Measurements from ENCODE around the gene UBE2E2.

UBE2E2 gene

GRCh38 chr3:23487015-23487414 is 283.9 kb downstream of the UBE2E2 start:
- Histone ChIP-seq H3K9me3 (ENCODE audit: control insufficient read depth, low read length) (peaks cover 2% of the 10 kb centered on the region), H3K36me3 (ENCODE audit: control insufficient read depth, insufficient read depth, low read length, severe bottlenecking) (peaks cover 4% of the 10 kb centered on the region), H3K9ac (ENCODE audit: low read length) (no peak overlapping the region), H3K27me3 (replicated peaks; ENCODE audit: control insufficient read depth, insufficient read depth, low read length) (no peaks in the 10 kb centered on the region), H3K4me1 (ENCODE audit: control insufficient read depth, insufficient read depth, low read length) (peaks cover 27% of the 10 kb centered on the region), H3K4me3 (ENCODE audit: low read length) (no peak overlapping the region)
- DNase-seq (ENCODE audit: low read depth) = no peak

- peaks cover 2% of the 10 kb centered on the region for H3K9me3 ChIP-seq (ENCODE audit: control insufficient read depth, low read length)
- peaks cover 18% of the 10 kb centered on the region for H3K4me1 ChIP-seq (ENCODE audit: control insufficient read depth, insufficient read depth, low read length)
- no peaks in the 10 kb centered on the region for H3K27me3 ChIP-seq (replicated peaks; ENCODE audit: control insufficient read depth, insufficient read depth, low read length)
- no peak overlapping the region for H3K4me3 ChIP-seq (ENCODE audit: low read length)
- H3K36me3 ChIP-seq (ENCODE audit: control insufficient read depth, insufficient read depth, low read length, severe bottlenecking) = peaks cover 4% of the 10 kb centered on the region
- no peak overlapping the region for H3K9ac ChIP-seq (ENCODE audit: low read length)
- no peak for DNase-seq (ENCODE audit: low read depth)
Measured at GRCh38 chr3:23488618-23489017, 285.5 kb downstream of the UBE2E2 start.

- H3K36me3 ChIP-seq (ENCODE audit: control insufficient read depth, insufficient read depth, low read length, severe bottlenecking) = peaks cover 4% of the 10 kb centered on the region
- peaks cover 13% of the 10 kb centered on the region for H3K4me1 ChIP-seq (ENCODE audit: control insufficient read depth, insufficient read depth, low read length)
- H3K4me3 ChIP-seq (ENCODE audit: low read length) = no peak overlapping the region
- H3K9ac ChIP-seq (ENCODE audit: low read length) = no peak overlapping the region
- no peaks in the 10 kb centered on the region for H3K27me3 ChIP-seq (replicated peaks; ENCODE audit: control insufficient read depth, insufficient read depth, low read length)
- no peak for DNase-seq (ENCODE audit: low read depth)
- peaks cover 2% of the 10 kb centered on the region for H3K9me3 ChIP-seq (ENCODE audit: control insufficient read depth, low read length)
Measured at GRCh38 chr3:23489300-23490158, 286.4 kb downstream of the UBE2E2 start.

- H3K4me3 ChIP-seq (ENCODE audit: low read length) = no peak overlapping the region
- peak; percentile 34 for DNase-seq (ENCODE audit: low read depth)
- peaks cover 17% of the 10 kb centered on the region for H3K4me1 ChIP-seq (ENCODE audit: control insufficient read depth, insufficient read depth, low read length)
- H3K36me3 ChIP-seq (ENCODE audit: control insufficient read depth, insufficient read depth, low read length, severe bottlenecking) = peaks cover 4% of the 10 kb centered on the region
- H3K9ac ChIP-seq (ENCODE audit: low read length) = no peak overlapping the region
- peaks cover 2% of the 10 kb centered on the region for H3K9me3 ChIP-seq (ENCODE audit: control insufficient read depth, low read length)
- no peaks in the 10 kb centered on the region for H3K27me3 ChIP-seq (replicated peaks; ENCODE audit: control insufficient read depth, insufficient read depth, low read length)
Measured at GRCh38 chr3:23490459-23490858, 287.3 kb downstream of the UBE2E2 start.

GRCh38 chr3:23492057-23492456 is 288.9 kb downstream of the UBE2E2 start:
- no peaks in the 10 kb centered on the region for H3K9me3 ChIP-seq (ENCODE audit: control insufficient read depth, low read length)
- H3K4me1 ChIP-seq (ENCODE audit: control insufficient read depth, insufficient read depth, low read length) = peaks cover 23% of the 10 kb centered on the region
- H3K36me3 ChIP-seq (ENCODE audit: control insufficient read depth, insufficient read depth, low read length, severe bottlenecking) = no peaks in the 10 kb centered on the region
- H3K27me3 ChIP-seq (replicated peaks; ENCODE audit: control insufficient read depth, insufficient read depth, low read length) = no peaks in the 10 kb centered on the region
- DNase-seq (ENCODE audit: low read depth) = no peak
- H3K4me3 ChIP-seq (ENCODE audit: low read length) = no peak overlapping the region
- H3K9ac ChIP-seq (ENCODE audit: low read length) = no peak overlapping the region

GRCh38 chr3:23493889-23494288 is 290.8 kb downstream of the UBE2E2 start:
- Histone ChIP-seq H3K9me3 (ENCODE audit: control insufficient read depth, low read length) (no peaks in the 10 kb centered on the region), H3K36me3 (ENCODE audit: control insufficient read depth, insufficient read depth, low read length, severe bottlenecking) (no peaks in the 10 kb centered on the region), H3K4me3 (ENCODE audit: low read length) (no peak overlapping the region), H3K27me3 (replicated peaks; ENCODE audit: control insufficient read depth, insufficient read depth, low read length) (no peaks in the 10 kb centered on the region), H3K4me1 (ENCODE audit: control insufficient read depth, insufficient read depth, low read length) (peaks cover 23% of the 10 kb centered on the region), H3K9ac (ENCODE audit: low read length) (no peak overlapping the region)
- DNase-seq (ENCODE audit: low read depth) = no peak

- no peak for DNase-seq (ENCODE audit: low read depth)
- Histone ChIP-seq H3K9ac (ENCODE audit: low read length) (no peak overlapping the region), H3K4me1 (ENCODE audit: control insufficient read depth, insufficient read depth, low read length) (peaks cover 23% of the 10 kb centered on the region), H3K9me3 (ENCODE audit: control insufficient read depth, low read length) (no peaks in the 10 kb centered on the region), H3K4me3 (ENCODE audit: low read length) (no peak overlapping the region), H3K27me3 (replicated peaks; ENCODE audit: control insufficient read depth, insufficient read depth, low read length) (no peaks in the 10 kb centered on the region), H3K36me3 (ENCODE audit: control insufficient read depth, insufficient read depth, low read length, severe bottlenecking) (no peaks in the 10 kb centered on the region)
Measured at GRCh38 chr3:23494967-23495366, 291.8 kb downstream of the UBE2E2 start.

- H3K9me3 ChIP-seq (ENCODE audit: control insufficient read depth, low read length) = no peaks in the 10 kb centered on the region
- peaks cover 22% of the 10 kb centered on the region for H3K4me1 ChIP-seq (ENCODE audit: control insufficient read depth, insufficient read depth, low read length)
- H3K9ac ChIP-seq (ENCODE audit: low read length) = no peak overlapping the region
- H3K36me3 ChIP-seq (ENCODE audit: control insufficient read depth, insufficient read depth, low read length, severe bottlenecking) = no peaks in the 10 kb centered on the region
- DNase-seq (ENCODE audit: low read depth) = no peak
- H3K27me3 ChIP-seq (replicated peaks; ENCODE audit: control insufficient read depth, insufficient read depth, low read length) = no peaks in the 10 kb centered on the region
- no peak overlapping the region for H3K4me3 ChIP-seq (ENCODE audit: low read length)
Measured at GRCh38 chr3:23495507-23495906, 292.4 kb downstream of the UBE2E2 start.

GRCh38 chr3:23496165-23496564 is 293.0 kb downstream of the UBE2E2 start:
- H3K27me3 ChIP-seq (replicated peaks; ENCODE audit: control insufficient read depth, insufficient read depth, low read length) = no peaks in the 10 kb centered on the region
- no peak for DNase-seq (ENCODE audit: low read depth)
- no peak overlapping the region for H3K9ac ChIP-seq (ENCODE audit: low read length)
- H3K36me3 ChIP-seq (ENCODE audit: control insufficient read depth, insufficient read depth, low read length, severe bottlenecking) = no peaks in the 10 kb centered on the region
- no peaks in the 10 kb centered on the region for H3K9me3 ChIP-seq (ENCODE audit: control insufficient read depth, low read length)
- no peak overlapping the region for H3K4me3 ChIP-seq (ENCODE audit: low read length)
- peaks cover 17% of the 10 kb centered on the region for H3K4me1 ChIP-seq (ENCODE audit: control insufficient read depth, insufficient read depth, low read length)

- no peak for DNase-seq (ENCODE audit: low read depth)
- no peak overlapping the region for H3K4me3 ChIP-seq (ENCODE audit: low read length)
- H3K4me1 ChIP-seq (ENCODE audit: control insufficient read depth, insufficient read depth, low read length) = peaks cover 22% of the 10 kb centered on the region
- no peaks in the 10 kb centered on the region for H3K36me3 ChIP-seq (ENCODE audit: control insufficient read depth, insufficient read depth, low read length, severe bottlenecking)
- H3K27me3 ChIP-seq (replicated peaks; ENCODE audit: control insufficient read depth, insufficient read depth, low read length) = no peaks in the 10 kb centered on the region
- no peaks in the 10 kb centered on the region for H3K9me3 ChIP-seq (ENCODE audit: control insufficient read depth, low read length)
- H3K9ac ChIP-seq (ENCODE audit: low read length) = no peak overlapping the region
Measured at GRCh38 chr3:23497156-23497555, 294.0 kb downstream of the UBE2E2 start.

GRCh38 chr3:23501201-23501802 is 298.2 kb downstream of the UBE2E2 start:
- Histone ChIP-seq H3K4me3 (ENCODE audit: low read length) (no peak overlapping the region), H3K36me3 (ENCODE audit: control insufficient read depth, insufficient read depth, low read length, severe bottlenecking) (no peaks in the 10 kb centered on the region), H3K9ac (ENCODE audit: low read length) (no peak overlapping the region), H3K9me3 (ENCODE audit: control insufficient read depth, low read length) (no peaks in the 10 kb centered on the region), H3K27me3 (replicated peaks; ENCODE audit: control insufficient read depth, insufficient read depth, low read length) (no peaks in the 10 kb centered on the region), H3K4me1 (ENCODE audit: control insufficient read depth, insufficient read depth, low read length) (peaks cover 8% of the 10 kb centered on the region)
- DNase-seq (ENCODE audit: low read depth) = no peak

Measured in adipocyte (in vitro differentiated cells).